Measurements from ENCODE around the gene FLNB.

- no peak for TF ChIP-seq PATZ1 (CRISPR knock-in tag; IDR thresholded peaks at IDR 0.05; ENCODE audit: borderline replicate concordance)
- no peak for TF ChIP-seq POU6F1 (CRISPR knock-in tag; IDR thresholded peaks at IDR 0.05; ENCODE audit: borderline replicate concordance, low read depth)
- TF ChIP-seq SNAI2 (CRISPR knock-in tag; IDR thresholded peaks at IDR 0.05), result no peak
- no peak for TF ChIP-seq ZFP30 (CRISPR knock-in tag; IDR thresholded peaks at IDR 0.05)
- TF ChIP-seq RARB (CRISPR knock-in tag; IDR thresholded peaks at IDR 0.05), result no peak
- TF ChIP-seq CSDC2 (CRISPR knock-in tag; IDR thresholded peaks at IDR 0.05), result no peak
- no peak for TF ChIP-seq ARNTL (CRISPR knock-in tag; IDR thresholded peaks at IDR 0.05; ENCODE audit: borderline replicate concordance, low read depth)
- no peak for TF ChIP-seq ZNF565 (CRISPR knock-in tag; conservative IDR thresholded peaks at IDR 0.05; ENCODE audit: low read depth)
- TF ChIP-seq PPARA (CRISPR knock-in tag; IDR thresholded peaks at IDR 0.05; ENCODE audit: borderline replicate concordance), result no peak
- TF ChIP-seq ZFP3 (CRISPR knock-in tag; IDR thresholded peaks at IDR 0.05), result no peak
- TF ChIP-seq GLIS3 (CRISPR knock-in tag; IDR thresholded peaks at IDR 0.05), result no peak
- TF ChIP-seq CREB5 (CRISPR knock-in tag; IDR thresholded peaks at IDR 0.05; ENCODE audit: low read depth), result no peak
- TF ChIP-seq ZNF8 (CRISPR knock-in tag; IDR thresholded peaks at IDR 0.05), result no peak
- no peak for TF ChIP-seq ISL1 (CRISPR knock-in tag; IDR thresholded peaks at IDR 0.05)
These were observed 64.0 kb downstream of the FLNB start for GRCh38 chr3:58072052-58072762.

Data from SK-N-SH treated with all-trans-retinoic acid at 6 μM for 48 hours (cell line).